Stimulated activated CD8-positive, alpha-beta memory T cell treated with anti-CD3 and anti-CD28 coated beads, Interleukin-4, amount 100 ng/mL, for 4 hours (primary cell): ENCODE results near the gene DHRS9.
A peak's percentile ranks its signal among the peaks of the same experiment; 100 is the strongest.
"Not testable (repeated sequence)": the region's sequence is repeated elsewhere in the genome, so short reads cannot be mapped to it uniquely, and the experiment has no call there.

Experiments used
- DNase-seq, 2 donors: peaks; one replicate each; pipeline ENCODE4 v3.0.0-alpha.2; 2020; ENCODE audit warnings: low read depth in 2 of 2, low spot score in 1 of 2

The DHRS9 gene

DNA sequence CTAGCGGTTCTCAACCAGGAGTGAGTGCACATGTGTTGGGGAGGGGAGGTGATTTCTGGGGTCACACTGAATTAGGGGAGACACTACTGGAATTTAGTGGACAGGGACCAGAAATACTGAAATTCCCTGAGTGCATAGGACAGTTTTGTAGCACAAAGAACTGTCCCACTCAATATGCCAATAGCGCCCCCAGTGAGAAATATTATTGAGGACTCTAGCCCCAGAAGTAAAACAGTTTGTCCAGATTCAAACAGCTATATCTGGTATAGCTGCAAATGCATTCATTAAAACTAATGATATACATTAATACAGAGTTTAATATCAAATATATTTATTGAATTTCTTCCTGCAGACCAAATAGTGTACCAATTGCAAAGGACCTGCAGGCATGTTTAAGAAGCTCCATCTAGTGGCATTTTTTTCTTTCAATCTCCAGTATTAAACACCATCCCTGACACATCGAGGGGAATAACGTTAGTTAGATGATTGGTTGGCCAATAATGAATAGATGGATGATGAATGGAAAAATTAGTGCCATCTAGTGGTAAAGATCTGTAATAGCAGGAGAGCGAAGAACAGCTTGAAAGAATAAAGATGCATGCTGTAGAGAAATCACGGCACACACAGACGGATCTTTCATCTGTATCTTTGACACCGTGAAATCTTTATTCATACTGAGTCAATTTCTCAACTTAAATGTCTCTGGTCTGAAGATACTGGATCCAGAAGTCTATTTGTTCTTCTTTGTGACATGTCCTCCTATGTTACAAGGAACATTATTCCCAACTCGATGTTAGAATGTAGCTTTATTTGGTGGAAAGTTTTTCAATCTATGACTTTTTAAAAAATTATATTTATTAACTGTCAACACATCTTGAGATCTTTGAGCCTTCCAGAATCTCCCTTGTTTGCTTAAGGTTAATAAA, 62.5 kb downstream of the DHRS9 start:
- no peak for DNase-seq

DNA sequence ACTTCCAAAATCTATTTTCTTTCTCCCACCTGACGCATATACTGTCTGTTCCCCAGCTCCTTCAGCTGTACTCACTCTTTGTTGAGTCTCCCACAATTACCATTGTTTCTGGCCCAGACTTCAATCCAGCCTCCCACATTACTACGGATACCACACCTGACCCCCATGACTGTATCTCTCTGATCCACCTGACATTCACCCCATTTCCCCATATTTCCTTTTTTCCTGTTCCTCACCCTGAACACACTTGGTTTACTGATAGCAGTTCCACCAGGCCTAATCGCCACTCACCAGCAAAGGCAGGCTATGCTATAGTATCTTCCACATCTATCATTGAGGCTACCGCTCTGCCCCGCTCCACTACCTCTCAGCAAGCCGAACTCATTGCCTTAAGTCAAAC, 64.9 kb downstream of the DHRS9 start:
- DNase-seq = not testable (repeated sequence)

GRCh38 chr2:169136428-169136827, 67.1 kb downstream of the DHRS9 start:
- not testable (repeated sequence) for DNase-seq

DNA sequence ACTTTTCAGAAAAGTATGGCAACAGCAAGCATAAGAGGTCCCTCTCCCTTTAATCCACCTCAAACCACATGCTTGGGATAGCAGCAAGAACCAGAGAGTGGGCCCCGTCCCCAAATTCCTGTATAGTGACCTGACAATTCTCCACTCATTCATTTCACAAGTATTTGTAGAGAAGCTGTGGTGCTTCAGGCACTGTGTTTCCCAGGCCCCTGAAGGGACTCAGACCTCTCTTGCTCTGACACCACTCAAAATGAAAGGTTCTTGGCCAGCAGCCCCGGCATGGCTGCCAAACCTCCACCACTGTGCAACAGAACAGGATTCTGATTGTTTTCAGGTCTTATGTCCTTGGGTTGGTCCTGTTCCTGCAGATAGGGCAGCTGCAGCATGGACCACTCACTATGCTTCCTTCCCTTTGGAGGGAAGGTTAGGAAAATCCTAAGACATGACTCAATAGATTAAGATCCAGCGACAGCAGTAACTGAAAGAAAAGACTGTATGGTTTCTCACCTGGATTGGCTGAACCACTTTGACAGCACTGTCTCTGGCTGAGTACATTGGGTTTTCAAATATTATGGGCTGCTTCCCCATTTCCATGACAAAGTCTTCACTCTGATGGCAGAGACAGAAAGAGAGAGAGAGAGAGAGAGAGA, 67.6 kb downstream of the DHRS9 start:
- no peak for DNase-seq

DNA sequence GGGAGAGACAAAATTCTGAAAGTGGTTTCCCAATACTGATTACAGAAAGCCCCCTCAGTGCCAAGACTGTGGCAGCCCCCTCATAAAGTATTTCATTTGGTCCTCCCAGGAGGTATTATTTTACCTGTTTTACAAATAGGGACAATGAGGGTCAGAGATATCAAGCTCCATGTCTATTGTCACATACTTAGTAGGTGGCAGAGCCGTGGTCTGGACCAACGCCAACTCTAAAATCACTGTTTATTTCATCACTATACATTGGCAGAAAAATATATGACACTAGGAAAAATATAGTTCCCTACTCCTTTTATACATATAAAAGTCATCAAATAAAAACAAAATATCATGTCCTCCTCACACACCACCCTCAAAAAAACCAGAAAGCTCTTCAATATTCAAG, 68.6 kb downstream of the DHRS9 start:
- DNase-seq = no peak

- DNase-seq = no peak
These were observed 69.8 kb downstream of the DHRS9 start for GRCh38 chr2:169139145-169139544.

DNA sequence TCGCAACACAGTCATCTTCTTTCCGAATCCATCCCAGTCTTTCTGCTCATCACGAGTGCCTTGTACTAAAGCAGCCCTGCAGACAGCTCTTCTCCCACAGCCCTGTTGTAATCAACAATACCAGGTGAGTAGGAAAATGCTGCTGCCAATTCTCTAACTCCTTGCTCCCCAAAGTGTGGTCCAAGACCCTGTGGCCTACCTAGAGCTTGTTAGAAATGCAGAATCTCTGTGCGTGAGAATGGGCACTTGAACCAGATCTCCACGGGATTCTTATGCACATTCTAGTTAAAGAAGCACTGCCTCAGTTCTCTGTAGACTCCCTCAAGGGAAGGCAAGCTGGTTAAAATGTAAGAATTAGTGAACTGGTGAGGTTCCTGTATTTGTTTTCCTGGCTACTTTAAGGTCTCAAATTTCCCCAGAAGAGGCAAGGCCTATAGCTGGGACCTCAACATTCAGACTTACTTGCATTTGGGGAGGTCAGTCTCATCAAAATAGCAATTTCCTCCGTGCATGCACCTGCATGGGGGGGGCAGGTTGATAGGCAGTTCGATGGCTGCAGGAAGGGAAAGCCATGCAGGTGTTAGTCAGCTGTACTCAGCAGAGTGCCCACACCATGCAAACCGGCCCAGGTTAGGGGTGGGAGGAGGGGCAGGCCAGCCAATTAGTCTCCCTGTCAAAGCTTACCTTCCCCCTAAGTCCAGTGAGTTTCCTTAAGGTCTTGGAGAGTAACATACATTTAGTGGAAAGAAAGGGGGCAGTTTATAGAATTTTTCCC, 70.8 kb downstream of the DHRS9 start:
- DNase-seq = no peak

DNA sequence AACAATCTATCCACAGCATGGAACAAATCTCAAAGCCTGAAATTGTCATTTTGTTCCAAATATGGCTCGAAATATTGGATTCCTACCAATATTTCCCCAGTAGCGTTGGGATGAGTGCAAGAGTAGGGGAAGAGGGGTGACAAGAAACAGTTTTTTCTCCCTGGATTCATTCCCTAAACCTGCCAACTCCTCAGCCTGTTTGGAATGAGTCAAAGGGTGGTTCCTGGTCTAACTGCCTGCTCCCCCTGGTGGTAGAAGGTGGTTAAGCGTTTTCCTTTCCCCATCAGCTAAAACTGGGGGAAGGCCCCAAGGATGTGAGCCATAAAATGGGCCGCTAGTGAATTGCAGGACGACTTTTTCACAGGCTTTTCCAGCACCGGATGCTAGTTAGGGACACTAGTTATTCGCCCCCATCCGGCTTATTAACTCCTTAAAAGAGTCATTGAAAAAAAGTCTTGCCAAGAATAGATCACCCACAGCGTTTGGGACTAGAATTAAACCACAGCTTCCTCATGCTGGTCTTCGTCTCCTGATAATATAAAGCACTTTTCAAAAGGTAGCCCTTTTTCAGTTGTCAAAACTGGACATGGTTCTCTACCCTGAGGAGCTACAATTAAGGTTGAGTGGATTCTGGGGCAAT, 72.5 kb downstream of the DHRS9 start:
- DNase-seq = peak; percentile 21 to 31

DNA sequence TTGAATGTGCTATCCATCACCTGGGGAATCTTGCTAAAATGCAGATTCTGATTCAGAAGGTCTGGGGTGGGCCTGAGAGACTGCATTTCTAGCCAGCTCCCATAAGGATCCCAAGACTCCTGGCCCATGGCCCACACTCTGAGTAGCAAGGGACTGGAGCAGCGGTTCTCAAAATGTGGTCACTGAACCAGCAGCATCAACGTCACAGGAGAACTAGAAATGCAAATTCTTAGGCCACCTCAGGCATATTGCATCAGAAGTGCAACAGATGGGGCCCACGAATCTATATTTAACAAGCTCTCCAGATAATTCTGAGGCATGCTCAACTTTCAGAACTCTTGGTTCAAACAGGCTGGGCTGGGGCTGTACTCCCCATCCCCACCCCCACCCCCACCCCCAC, 74.6 kb downstream of the DHRS9 start:
- DNase-seq = no peak
